Activated CD8-positive, alpha-beta memory T cell treated with anti-CD3 and anti-CD28 coated beads, Interleukin-2, amount 50 U/mL, for 4 hours (primary cell): Measurements from ENCODE around the gene GNPDA1.
A peak's percentile ranks its signal among the peaks of the same experiment; 100 is the strongest.

ENCODE experiments used
- DNase-seq: peaks from one replicate; pipeline ENCODE4 v3.0.0-alpha.2; 2020

The GNPDA1 gene

DNA sequence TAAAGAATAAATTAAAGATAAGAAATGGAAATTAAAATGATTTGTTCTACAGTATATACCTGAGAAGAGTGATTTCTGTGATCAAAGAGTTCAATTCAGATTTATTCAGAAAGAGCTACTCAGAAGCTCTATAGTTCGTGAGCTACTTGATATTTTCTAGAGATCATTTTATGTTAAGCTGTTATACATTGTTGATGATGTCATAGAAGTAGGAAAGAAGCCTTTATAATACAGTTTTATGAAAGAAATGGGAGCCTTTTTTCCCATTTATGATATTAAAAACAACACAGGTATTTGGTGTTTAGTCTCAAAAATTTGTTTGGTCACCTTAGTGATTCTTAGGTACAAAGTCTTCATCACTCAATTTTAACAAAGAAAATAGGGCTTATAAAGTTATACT lies 23.1 kb downstream of the GNPDA1 start:
- no peak for DNase-seq

DNA sequence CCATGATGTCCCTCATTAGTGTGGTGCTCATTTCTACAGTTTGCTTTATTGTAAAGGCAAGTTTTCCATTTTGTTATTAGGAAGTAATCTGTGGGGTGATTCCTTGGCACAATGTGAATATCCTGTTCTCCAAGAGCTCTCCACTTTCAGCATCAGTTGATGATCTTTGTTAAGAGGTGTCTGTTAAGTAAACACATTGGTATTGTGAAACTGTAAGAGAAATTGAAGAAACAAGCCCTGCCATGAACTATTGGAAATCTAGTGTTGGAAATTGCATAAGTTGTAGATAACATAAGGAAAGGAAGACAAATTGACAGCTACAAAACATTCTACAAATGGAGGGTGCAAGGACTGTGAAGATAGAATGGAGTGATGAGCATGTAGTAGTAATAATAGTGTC lies 26.8 kb downstream of the GNPDA1 start:
- DNase-seq: no peak

- DNase-seq: no peak
These were observed 30.2 kb downstream of the GNPDA1 start for GRCh38 chr5:141982626-141983025.

GRCh38 chr5:141978389-141978788 lies 34.4 kb downstream of the GNPDA1 start:
- no peak for DNase-seq

GRCh38 chr5:141976176-141976575 lies 36.7 kb downstream of the GNPDA1 start:
- no peak for DNase-seq

- DNase-seq: no peak
These were observed 38.8 kb downstream of the GNPDA1 start for GRCh38 chr5:141973871-141974595.

GRCh38 chr5:141969783-141970771 lies 42.8 kb downstream of the GNPDA1 start:
- no peak for DNase-seq

- peak; percentile 92 for DNase-seq
These were observed 43.8 kb downstream of the GNPDA1 start, which contains the start of gene RNF14 for GRCh38 chr5:141968914-141969608. RNF14 (plus strand) TSS chr5:141969105; CDS start chr5:141973589, 4,484 bp downstream.

GRCh38 chr5:141966963-141967333 lies 45.9 kb downstream of the GNPDA1 start:
- DNase-seq: no peak

DNA sequence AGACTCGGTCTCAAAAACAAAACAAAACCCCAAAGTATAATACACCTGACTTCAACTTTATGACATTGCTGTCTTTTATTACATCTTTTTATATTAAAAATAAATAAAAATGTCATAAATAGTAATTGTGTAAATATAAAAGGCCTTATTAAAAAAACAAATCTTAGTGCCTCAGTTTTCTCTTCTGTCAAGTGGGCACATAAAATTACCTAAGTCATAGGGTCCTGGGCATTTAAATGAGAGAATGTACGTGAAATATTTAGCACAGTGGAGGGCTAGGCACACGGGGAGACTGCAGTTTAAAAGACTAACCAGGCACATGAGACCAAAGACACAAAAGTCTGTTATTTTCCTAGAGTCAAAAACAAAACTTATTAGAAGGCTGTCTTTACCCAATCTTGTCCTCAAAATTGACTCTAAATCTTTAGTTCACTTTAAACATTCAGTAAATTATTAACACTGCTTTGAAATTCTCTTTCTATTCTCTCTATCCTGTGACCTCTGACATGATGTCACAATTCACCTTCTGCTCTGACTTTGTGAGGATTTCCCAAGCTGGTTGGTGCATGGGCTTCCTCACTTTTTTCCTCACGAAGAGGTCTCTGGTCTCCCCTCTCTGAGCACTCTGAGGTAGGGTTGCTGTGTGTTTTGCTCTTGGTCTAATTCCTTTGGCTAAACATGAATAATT lies 46.4 kb downstream of the GNPDA1 start:
- no peak for DNase-seq

DNA sequence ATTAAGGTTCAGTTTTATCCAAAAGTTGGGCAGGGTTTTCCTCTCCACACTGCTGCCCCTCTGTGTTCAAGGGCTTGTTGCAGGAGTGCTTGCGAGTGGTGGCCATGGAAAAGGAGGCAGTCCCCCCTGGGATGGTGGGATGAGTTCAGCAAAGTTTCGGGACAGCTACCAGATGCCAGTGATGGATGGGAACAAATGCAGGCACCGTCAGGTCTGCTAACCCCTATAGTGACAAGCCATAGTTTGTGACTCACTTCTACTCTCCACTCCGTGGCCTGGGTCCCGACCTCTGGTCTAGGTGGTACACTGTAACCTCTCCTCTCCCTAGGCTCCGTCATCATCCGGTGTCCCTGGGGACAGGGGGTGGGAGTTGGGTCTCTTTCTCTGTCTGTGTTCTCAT lies 47.8 kb downstream of the GNPDA1 start:
- no peak for DNase-seq

DNA sequence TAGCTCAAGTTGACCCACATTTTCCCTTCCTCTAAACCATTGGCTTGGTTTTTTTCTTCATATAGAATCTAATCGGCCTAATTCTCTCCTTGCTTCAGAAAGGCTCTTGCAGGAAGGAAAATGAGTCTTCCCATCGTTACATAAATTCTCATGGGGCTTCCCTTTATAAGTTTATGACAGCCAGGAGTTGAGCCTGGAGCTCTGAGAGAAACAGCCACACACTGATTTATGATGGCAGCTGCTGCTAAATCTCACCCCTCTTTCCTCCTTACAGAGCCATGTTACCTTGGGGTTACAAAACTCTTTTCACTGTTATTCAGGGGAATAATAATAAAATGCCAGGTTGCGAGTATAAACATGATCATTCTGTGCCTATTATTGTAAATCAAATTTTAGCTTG lies 49.1 kb downstream of the GNPDA1 start:
- no peak for DNase-seq

DNA sequence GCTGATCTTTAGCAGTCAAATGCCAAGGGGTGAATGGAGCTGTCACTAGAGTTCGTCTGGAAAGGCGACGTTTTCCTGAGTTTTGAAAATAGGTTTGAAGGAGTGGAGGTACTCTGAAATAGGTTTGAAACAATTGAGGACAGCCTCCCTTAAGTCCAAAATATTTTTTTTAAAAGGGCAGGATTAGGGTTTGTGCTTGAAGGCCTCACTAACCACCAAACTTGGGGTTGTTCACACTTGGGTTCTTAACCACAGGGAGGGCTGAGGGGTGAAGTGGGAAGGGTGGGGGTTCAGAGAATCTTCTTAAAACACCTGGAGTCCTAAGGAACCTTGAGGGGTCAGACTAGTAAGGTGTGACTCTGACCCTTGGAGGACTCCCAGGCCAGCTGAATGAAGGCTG lies 51.4 kb downstream of the GNPDA1 start:
- DNase-seq: no peak

DNA sequence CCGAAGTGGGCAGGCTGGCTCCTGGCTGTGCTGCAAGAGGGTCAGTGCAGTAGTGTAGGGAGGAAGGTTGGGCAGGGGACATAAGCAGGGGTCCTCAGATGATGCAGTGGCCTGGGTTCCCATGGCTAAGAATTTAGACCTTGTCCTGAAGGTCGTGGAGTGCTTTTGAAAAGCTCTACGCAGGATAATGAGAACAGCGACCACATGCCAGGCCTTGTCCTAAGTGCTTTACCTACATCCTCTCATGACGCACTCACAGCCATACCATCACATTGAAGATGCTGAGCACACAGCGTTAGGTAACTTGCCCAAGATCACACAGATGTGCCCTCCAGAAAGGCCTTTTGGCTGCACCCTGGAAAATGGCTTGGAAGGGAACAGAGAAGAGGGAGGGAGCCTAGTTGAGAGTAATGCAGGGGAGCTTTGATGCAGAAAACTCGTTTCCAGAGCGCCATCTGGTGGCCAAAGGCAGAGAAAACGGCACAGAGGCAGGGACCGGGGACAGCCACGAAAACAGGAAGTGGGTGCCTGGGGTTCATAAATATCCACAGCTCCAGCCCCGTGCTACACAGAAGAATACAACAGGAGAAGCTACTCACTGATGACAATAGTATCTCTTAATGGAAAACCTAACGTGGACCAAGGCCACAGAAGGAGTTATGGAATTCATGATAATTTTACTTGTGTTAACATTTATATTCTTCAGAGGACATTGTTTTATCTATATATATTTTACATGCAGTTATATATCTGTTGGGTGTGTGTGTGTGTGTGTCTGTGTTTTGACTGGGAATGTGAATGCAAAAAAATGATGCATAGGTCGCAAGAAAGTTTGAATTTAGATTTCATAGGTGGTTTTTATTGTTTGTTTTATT lies 52.1 kb downstream of the GNPDA1 start:
- DNase-seq: peak; percentile 87

GRCh38 chr5:141960018-141960417 lies 52.8 kb downstream of the GNPDA1 start:
- DNase-seq: peak; percentile 31

GRCh38 chr5:141958546-141959172 lies 54.2 kb downstream of the GNPDA1 start:
- no peak for DNase-seq

DNA sequence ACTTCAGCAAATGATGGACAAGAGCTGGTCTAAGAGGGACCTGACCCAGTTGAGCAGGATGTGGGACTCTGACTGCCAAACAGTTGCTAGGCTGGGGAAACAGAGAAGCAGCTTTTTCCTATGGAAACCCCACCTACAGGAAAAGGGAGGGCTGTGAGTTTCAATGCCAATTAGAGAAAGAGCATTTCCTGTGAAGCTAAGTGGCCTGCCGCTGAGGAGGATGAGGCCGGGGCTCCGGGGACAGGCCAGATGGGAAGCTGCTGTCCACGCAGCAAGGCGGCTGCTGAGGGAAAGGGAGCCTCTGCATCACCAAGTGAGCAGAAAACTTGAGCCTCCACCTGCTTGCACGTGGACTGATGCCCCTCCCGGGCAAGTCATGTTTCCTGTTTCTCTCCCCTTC lies 54.7 kb downstream of the GNPDA1 start, which contains the start of gene PCDH12:
TSS of gene PCDH12 (minus strand) at position 90 of the 400 bp plus-strand sequence. CDS start 351 bp downstream, outside the sequence.
- no peak for DNase-seq

DNA sequence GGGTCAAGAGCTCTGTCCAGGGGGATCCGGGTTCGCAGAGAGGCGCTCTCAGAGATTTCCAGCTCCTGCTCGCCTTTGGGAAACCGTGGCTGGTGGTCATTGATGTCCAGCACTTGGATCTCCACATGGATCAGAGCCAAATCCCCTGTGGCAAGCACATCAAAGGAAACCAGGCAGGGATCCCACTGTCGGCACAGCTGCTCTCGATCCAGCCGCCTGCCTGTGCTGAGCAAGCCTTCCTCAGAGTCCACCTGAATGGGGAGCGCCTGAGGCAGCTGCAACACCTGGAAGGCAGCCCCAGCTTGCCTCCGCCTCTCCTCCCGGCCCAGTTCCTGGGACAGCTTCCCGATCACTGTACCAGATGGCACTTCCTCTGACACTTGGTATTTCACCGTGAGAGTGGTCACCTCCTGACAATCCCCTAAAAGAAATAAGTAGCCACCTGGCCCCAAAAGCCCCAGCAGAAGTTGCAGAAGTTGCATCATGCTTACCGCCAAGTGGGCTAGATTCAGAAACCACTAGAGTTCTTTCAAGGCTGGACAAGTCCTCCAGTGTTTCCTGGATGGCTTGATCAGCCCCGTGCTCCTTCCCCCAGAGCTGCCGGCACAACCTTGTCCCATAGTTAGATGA lies 55.3 kb downstream of the GNPDA1 start:
- no peak for DNase-seq

DNA sequence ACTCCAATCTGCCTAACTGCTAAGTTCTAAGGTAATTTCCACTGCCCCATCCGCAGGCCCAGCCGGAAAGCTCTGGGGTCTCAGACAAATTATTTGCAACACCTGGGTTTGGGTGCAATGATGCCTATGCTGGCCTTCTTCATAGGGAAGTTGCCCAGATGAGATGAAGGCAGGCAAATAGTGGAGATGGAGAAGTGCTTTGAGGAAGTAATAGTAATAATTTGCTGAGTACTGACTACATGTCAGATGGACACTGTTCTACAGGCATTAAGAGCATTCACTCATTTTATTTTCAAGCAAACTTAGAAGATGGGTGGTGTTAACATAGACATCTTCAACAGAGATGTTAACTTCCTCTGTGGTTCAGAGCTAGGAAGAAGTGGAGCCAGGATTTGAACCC lies 58.6 kb downstream of the GNPDA1 start:
- no peak for DNase-seq

DNA sequence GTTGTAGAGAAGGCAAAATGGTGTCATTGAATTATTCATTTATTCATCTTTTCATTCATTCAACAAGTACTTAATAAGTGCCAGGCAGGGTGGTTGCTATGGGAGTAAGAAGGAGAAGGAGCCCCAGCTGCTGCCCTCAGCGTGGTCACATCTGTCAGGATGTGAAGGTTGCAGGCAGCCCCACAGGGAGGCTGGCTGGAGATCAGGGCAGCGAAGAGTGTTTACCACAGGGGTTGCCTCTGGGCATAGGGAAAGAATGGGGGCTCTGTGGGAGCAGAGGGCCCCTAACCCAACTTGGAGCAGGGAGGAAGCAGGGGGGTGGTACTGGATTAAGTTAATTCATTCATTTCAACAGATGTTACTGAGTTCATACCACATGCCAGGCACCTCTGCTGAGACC lies 60.8 kb downstream of the GNPDA1 start:
- no peak for DNase-seq
